GM19463 (cell line): ENCODE data around the gene APOBEC3H.

ENCODE experiments used
- ATAC-seq: cut with Tn5 transposase; IDR thresholded peaks from one replicate; pipeline ENCODE4 v1.9.1; 2021; ENCODE audit warnings: mild to moderate bottlenecking, moderate library complexity; ENCODE audit not compliant: unreplicated experiment

Gene APOBEC3H

GRCh38 chr22:39080052-39080762, 16.8 kb upstream of the APOBEC3H start:
- ATAC-seq = no peak

GRCh38 chr22:39081016-39081415, 16.0 kb upstream of the APOBEC3H start:
- no peak for ATAC-seq

- ATAC-seq = no peak
Measured at GRCh38 chr22:39081598-39081997, 15.4 kb upstream of the APOBEC3H start.

GRCh38 chr22:39083212-39084165, 13.6 kb upstream of the APOBEC3H start:
- ATAC-seq = no peak

DNA sequence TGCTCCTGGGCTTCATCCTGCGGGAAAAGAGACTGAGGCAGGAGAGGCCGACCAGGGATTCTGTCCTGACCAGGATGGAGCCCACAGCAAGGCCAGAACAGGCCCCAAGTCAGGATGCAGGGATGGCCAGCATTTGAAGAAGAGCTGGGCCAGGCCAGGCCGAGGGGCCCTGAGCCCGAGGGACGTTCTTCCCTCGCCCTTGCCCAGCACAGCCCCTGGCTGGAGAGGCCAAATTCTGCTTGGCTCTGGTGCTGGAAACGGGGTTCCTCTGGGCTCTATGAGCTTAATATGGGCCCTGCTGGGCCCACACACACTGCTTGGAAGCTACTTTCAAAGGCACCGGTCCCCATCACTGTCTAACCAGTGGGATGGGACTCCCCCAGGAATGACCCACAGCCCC, 12.4 kb upstream of the APOBEC3H start:
- ATAC-seq = no peak

- no peak for ATAC-seq
Measured at GRCh38 chr22:39087098-39087497, 9.9 kb upstream of the APOBEC3H start.

GRCh38 chr22:39087881-39088684, 9.0 kb upstream of the APOBEC3H start:
- ATAC-seq = no peak

GRCh38 chr22:39088685-39089032, 8.4 kb upstream of the APOBEC3H start:
- no peak for ATAC-seq

DNA sequence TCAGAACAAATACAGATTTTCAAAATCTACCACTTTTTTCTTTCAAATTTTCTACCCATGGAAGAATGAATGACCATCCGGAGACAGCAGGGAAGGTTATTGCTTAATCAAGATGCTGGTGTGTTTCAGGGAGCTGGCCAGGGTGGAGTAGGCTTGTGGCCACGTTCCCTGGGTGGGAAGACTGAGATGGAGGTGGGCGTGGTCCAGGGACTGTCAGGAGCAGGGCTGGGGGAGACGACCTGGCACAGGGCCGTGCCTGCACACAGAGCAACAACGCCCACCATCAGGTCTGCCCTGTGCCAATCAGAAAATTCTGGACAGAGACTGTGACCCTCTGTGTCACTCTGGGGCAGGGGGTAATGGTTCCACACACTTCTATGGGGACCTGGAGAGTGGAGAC, 7.1 kb upstream of the APOBEC3H start:
- ATAC-seq = no peak

DNA sequence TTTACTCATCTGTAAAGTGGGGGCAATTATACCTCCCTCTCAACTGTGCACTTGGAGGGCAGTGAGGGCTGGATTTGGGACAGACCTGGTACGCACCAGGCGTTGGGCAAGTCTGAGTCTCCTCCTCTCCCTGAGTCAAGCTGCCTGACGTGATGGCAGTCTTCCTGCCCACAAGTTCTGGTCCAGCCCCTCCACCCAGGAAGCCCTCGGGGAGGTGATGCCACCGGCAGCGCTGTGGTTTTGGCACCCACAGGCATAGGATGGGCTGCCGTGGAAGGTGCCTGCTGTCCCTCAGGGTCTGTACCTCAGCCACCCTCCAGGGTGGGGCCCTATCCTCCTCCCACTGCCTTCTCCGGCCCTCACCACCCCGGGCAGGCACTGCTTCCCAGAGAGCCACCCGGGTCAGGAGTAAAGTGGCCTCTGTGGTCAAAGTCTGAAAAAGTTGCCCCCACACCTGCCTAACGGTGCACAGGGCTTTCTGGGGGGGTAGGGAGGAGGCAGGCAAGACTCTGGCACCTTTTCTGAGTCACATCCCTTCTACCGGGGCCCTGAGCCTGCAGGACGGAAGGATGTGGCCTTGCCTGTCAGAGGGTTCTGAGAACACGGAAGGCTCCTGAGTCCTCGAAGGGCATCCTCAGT, 6.5 kb upstream of the APOBEC3H start:
- no peak for ATAC-seq

DNA sequence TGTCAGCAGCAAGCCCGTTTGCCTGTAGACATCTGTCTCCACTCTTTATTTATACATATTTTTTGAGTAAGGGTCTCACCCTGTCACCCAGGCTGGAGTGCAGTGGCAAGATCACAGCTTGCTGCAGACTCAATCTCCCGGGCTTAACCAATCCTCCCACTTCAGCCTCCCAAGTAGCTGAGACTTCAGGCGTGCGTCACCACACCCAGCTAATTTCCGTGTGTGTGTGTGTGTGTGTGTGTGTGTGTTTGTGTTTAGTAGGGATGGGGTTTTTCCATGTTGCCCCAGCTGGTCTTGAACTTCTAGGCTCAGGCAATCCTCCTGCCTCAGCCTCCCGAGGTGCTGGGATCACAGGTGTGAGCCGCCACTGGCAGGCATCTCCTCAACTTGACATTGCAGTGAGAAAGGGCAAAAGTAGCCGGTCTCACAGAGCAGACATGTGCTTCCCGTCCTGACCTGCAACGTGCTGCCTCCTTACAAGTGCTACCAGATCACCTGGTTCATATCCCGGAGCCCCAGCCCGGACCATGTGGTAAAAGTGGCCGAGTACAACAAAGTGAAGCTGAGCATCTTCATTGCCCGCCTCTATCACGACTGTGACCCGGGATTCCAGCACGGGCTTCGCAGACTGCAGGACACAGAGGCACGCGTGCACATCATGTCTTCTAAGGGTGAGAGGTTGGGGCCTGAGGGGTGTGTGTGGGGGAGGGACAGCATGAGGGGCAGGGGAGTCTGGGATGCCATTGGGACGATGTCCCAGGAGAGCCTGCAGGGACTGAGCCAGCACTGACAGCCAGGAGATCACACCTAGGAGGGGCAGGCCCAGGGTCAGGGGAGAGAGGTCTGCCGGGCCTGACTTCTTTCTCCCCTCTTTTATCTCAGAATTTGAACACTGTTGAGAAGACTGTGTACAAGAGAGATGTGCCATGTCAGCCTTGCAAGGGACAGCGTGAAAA, 5.6 kb upstream of the APOBEC3H start:
- no peak for ATAC-seq

- ATAC-seq = no peak
Measured at GRCh38 chr22:39092111-39092862, 4.8 kb upstream of the APOBEC3H start.

DNA sequence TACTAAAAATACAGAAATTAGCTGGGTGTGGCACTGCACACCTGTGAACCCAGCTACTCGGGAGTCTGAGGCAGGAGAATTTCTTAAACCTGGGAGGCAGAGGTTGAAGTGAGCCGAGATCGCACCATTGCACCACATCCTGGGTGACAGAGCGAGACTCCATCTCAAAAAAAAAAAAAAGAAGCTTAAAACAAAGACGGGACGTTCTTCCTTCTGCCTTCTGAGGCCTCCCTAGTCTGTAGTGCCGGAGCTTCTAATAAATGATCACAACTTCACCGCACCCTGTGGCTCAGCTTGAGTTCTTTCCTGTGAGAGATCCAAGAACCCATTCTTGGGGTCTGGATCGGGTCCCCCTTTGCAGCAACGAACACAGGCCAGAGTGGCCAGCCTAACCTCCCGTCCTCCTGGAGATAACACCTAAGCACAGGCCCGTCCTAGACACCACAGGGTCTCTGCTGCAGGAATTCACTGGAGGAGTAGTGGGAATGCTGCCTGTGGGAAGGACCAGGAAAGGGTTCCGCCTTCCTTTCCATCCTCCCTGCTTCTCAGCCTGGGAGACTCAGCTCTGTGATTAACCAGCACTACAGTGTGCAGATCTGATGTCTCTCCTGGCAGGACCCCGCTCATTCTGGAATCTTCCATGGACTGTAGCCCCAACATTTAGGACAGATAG, 2.2 kb upstream of the APOBEC3H start:
- ATAC-seq = no peak

GRCh38 chr22:39095971-39096370, 1.1 kb upstream of the APOBEC3H start:
- no peak for ATAC-seq

DNA sequence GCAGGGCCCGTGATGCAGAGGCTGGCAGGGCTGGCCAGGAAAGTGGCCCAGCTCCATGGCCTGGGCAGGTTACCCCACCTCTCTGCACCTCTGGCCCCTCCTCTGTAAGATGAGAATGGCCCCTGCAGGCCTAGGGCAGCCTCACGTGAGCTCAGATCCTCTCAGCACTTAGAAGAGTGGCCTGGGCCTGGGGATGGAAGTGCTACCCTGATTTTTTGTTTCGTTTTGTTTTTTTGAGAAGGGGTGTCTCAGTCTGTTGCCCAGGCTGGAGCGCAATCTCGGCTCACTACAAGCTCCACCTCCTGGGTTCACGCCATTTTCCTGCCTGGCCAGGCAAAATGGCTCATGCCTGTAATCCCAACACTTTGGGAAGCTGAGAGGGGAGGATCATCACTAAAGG, 982 bp downstream of the APOBEC3H start:
- no peak for ATAC-seq

GRCh38 chr22:39098576-39098975, 1.5 kb downstream of the APOBEC3H start:
- no peak for ATAC-seq

- no peak for ATAC-seq
Measured at GRCh38 chr22:39101226-39101625, 4.2 kb downstream of the APOBEC3H start.

DNA sequence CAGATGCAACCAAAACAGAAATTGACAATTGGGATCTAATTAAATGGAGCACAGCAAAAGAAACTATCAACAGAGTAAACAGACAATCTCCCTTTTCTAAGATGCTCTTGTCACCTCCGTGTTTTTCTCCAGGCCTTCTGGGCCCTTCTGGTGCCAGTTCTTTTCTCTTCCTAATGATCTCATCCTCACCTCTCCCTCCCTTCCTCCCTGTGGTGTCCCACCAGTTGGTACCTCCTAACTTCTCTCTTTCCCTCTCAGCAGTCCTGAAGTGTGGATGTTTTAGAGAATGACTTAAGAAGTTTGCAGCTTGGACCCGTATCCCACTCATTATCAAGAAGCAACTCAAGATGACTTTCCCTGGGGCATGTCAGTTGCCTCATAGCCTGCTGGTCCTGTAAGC, 6.4 kb downstream of the APOBEC3H start:
- no peak for ATAC-seq

- ATAC-seq = no peak
Measured at GRCh38 chr22:39106326-39106725, 9.3 kb downstream of the APOBEC3H start.
